ENCODE data around the gene CAMSAP2. TPM values are rescaled to one million over a fixed set of nuclear protein-coding genes. Genes with fewer than 3 reads are reported as not detected.

CAMSAP2 gene
- total RNA-seq, 1 donor from 2014 or later, result 10.6 TPM

- TF ChIP-seq CTCF (conservative IDR thresholded peaks at IDR 0.05; ENCODE audit: low read depth, low read length), result no peak
- DNase-seq (ENCODE audit: low read depth), result no peak
Observed at GRCh38 chr1:200856716-200857357, 118.1 kb downstream of the CAMSAP2 start.

GRCh38 chr1:200857804-200858203 is 119.1 kb downstream of the CAMSAP2 start:
- no peak for DNase-seq (ENCODE audit: low read depth)
- TF ChIP-seq CTCF (conservative IDR thresholded peaks at IDR 0.05; ENCODE audit: low read depth, low read length), result no peak
- H3K4me3 ChIP-seq (ENCODE audit: low read depth, low read length), result no peak overlapping the region

More at GRCh38 chr1:200856716-200857357, 118.1 kb downstream of the CAMSAP2 start:
- no peak overlapping the region for H3K4me3 ChIP-seq (ENCODE audit: low read depth, low read length)

GRCh38 chr1:200861937-200862647 is 123.4 kb downstream of the CAMSAP2 start:
- no peak for DNase-seq (ENCODE audit: low read depth)
- no peak overlapping the region for H3K4me3 ChIP-seq (ENCODE audit: low read depth, low read length)
- TF ChIP-seq CTCF (conservative IDR thresholded peaks at IDR 0.05; ENCODE audit: low read depth, low read length), result no peak

GRCh38 chr1:200862713-200863415 is 124.2 kb downstream of the CAMSAP2 start:
- H3K4me3 ChIP-seq (ENCODE audit: low read depth, low read length), result no peak overlapping the region
- DNase-seq (ENCODE audit: low read depth), result no peak
- no peak for TF ChIP-seq CTCF (conservative IDR thresholded peaks at IDR 0.05; ENCODE audit: low read depth, low read length)

- no peak for DNase-seq (ENCODE audit: low read depth)
- no peak overlapping the region for H3K4me3 ChIP-seq (ENCODE audit: low read depth, low read length)
- no peak for TF ChIP-seq CTCF (conservative IDR thresholded peaks at IDR 0.05; ENCODE audit: low read depth, low read length)
Observed at GRCh38 chr1:200866116-200866515, 127.4 kb downstream of the CAMSAP2 start.

- TF ChIP-seq CTCF (conservative IDR thresholded peaks at IDR 0.05; ENCODE audit: low read depth, low read length), result no peak
- no peak for DNase-seq (ENCODE audit: low read depth)
- H3K4me3 ChIP-seq (ENCODE audit: low read depth, low read length), result no peak overlapping the region
Observed at GRCh38 chr1:200866521-200866920, 127.8 kb downstream of the CAMSAP2 start.
